ENCODE results near the gene TFAP2C.
"Not testable (repeated sequence)": the region's sequence is repeated elsewhere in the genome, so short reads cannot be mapped to it uniquely, and the experiment has no call there.

The TFAP2C gene

DNA sequence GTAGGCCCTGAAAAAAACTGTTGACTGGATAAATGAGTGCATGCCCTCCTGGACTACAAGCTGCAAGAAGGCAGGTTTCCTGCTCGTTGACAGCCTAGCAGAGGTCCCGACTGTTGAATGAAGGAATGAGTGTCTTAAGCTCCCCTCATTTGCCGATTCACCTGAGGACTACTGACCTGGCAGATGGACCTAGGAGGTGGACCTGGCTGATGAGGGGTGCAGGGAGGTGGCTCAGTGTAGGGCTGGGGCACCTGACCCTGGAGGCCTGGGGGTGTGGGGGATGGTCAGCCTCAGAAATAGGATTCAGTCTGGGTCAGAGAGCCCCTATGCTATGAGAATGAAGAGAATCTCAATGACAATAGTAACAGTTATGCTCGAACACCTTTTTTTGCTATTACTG is 11.6 kb upstream of the TFAP2C start:
- no peak for DNase-seq

DNA sequence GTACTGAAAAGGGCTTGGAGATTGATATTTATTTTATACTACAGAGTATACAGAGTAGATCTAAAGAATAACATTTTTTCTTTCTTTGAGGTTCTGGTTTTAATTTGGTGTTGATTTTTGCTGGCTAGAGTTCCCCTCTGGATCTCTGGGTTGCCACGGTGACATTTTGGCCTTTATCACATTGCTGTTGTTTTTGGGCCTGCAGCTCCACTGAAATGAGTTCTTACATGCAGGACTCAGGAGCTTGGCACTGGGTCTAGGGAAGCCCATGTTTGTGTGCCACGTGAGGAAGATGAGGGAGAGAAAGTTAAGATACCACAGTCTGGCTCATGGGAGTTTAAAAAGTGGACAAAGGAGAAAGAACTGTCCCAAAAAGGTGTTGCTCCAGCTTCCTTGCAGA is 7.4 kb upstream of the TFAP2C start:
- DNase-seq = no peak

DNA sequence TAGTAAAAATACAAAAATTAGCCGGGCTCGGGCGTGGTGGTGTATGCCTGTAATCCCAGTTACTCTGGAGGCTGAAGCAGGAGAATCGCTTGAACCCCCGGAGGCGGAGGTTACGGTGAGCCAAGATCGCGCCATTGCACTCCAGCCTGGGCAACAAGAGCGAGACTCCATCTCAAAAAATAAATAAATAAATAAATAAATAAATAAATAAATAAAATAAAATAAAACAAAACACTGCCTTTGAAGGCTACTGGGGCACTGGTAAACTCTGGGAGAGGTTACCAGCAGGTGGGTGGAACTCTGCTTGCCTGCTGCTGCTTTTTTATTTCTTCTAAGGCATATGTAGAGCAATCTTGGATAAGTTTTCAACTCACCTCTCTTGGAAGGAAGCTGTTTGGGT is 5.2 kb upstream of the TFAP2C start:
- not testable (repeated sequence) for DNase-seq

DNA sequence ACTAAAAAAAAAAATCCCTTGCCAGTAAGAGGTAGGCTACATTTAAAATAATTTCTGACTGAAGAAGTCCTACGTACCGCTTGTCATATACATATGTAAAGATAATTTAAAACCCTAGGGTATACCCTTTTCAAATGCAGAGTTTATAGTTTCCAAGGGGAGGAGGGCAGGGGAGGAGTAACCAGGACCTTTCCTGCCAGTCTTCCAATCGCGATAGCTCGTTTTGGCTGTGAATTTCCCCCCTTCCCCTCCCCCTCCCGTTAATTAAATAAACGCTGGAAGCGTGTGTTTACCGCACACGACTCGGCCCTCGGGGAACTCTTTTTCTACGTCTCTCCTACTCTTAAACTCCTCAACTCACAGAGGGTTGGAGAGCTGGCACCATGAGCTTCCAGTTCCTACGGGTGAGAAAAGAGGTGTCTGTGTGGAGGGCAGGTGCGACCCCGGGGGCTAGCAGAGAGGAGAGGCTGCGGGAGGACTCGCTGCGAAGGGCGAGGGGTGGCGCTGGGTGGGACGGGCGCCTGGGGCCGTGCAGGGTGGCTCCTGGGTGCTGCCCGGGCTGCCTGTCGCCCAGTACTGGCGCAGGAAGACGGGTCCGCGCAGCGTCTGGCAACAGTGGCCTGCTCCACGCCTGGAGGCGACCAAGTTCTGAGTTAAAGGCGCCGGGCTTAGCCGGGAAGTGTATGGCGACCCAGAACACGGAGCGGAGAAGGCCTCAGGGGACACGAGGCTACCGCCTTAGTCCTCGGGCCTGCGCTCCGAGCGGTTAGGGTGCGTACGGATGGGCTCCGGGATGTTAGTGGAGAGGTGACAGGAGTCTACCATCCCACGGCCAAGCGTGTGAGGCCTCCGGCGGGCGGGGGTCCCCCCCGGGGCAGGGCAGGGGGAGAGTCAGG is 4.1 kb upstream of the TFAP2C start:
- peak in 1 of 2 donors; percentile 1 for DNase-seq

DNA sequence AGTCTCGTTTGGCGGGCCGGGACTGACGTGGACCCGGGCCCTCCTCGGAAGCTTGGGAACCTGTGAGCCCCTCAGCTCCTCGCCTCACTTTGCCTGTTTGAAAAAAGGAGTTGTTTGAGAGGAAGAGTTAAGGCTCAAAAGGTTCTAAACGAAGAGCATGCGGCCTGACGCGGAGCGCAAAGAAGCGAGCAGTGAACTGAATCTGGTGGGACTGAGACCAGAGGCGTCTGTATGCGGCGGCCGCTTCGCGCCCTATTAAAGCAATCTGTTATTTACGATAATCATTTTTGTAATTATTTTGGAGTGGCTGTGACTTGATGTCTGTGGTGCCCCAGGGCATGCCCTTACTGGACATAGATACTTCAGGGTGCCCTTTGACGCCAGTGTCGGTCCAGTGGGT is 3.3 kb upstream of the TFAP2C start:
- DNase-seq = no peak

DNA sequence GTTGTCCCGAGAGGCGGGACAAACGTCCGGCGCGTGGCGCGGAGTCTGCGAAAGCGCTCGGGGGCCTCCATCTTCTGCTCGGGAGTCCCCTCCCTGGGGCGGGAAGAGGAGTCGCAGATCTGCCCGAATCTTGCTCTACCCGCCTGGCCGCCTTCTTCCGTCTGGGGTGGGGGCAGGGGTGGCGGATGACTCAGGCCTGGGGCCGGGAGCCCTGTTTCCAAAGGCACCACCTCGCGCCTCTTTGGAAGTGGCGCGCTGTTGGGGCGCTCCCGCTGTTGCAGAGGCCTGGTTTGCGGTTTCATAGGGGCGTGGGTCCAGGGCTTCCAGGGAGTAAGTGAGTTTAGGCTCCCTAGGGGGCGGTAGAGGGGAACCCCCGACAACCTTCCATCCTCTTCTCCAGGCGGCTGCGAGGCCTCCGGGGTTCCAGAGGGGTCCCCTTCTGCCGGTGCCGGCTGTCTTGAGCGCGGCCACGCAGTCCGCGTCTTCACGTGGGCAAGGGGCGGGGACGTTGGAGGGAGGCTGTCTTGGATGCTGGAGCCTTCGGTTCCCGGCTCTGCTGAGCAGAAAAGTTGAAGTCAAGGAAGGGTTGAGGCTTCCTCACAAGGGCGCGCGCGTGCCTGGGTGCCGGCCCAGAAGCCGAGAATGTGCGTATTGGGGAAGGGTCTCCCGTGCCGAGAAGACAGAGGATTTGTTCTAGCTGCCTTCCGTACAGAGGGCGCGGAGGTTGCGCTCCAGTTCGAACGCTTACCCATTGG is 2.6 kb upstream of the TFAP2C start:
- peak in 1 of 2 donors; percentile 23 for DNase-seq

DNA sequence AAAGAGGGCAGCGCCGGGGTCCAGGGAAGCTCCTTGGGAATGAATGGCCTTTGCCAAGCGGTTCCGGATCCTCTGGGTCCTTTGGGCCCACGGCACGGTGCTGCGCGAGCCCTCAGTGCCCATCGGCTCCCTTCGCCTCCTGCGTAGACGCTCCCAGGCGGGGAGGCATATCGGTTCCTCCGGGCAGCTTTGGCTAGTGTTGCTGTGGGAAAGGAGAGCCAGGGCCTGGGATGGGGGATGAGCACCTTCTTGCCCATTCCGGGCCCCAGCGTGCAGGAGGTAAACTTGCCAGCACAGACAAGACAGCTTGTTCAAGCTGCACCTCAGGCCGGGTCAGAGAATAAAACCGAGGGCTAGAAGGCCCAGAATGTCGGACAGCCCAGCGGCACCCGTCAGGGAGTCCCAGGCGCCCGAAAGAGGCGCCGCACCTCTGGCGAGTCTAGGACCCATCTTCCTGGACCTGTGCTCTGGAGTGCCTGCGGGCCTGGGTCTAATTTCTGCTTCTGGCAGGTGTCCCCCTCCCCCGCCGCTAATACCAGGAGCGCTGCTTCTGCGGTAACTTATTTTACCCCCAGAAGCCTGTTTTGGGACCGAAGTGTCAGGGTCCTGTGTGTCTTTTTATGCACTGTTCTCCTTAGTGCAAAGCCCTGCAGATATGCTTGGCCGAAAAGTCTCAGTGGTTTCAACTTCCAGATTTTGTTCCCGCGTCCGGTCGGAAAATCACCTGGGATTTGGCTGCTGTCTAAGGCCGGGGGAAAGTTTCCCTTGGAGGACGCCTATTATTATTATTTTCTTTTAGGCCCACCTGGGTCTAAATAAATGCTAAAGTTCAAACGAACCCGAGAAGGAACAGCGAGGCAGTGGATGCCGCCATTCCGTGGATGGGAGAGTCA is 1.7 kb upstream of the TFAP2C start:
- DNase-seq = peak in 1 of 2 donors; percentile 2

DNA sequence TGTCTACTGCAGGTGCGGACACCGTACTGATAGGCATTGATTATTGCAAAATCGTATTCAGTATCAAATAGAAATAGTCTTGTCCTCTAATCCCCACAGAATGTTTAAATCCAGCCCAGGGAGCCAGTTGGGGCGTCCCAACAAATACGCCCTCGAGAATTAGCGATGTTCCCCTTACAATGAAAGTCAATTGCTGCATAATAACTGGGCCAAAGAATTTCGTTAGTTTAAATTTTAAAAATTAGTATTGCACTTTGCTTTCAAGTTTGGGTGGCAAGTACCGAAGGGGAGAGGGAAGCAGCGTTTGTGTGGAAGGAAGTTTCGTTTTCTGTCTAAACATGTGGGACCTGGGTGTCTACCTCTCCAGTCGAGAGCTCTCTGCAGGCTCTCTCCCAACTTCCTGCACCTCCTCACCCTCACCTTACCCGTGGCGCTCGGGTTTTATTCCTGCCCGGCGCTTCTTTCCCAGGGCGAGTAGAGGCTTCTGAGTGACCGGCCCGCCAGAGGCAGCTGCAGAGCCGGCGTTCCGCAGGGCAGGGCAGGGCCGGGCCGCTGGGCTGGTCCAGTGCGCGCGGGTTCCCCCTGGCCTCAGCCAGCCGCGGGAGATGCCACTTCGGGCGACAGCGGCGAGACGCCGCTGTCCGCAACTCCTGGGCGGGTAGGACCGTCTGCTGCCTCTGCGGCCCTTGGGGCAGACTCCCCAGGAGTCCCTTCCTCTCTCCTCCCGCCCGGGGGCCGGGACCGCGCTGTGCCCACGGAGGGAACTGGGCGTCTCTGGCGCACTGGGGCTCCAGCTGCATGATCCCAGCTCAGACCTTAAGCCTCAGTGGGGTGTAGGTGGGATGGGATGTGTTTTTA is 862 bp upstream of the TFAP2C start:
- DNase-seq = peak in 1 of 2 donors; percentile 8

DNA sequence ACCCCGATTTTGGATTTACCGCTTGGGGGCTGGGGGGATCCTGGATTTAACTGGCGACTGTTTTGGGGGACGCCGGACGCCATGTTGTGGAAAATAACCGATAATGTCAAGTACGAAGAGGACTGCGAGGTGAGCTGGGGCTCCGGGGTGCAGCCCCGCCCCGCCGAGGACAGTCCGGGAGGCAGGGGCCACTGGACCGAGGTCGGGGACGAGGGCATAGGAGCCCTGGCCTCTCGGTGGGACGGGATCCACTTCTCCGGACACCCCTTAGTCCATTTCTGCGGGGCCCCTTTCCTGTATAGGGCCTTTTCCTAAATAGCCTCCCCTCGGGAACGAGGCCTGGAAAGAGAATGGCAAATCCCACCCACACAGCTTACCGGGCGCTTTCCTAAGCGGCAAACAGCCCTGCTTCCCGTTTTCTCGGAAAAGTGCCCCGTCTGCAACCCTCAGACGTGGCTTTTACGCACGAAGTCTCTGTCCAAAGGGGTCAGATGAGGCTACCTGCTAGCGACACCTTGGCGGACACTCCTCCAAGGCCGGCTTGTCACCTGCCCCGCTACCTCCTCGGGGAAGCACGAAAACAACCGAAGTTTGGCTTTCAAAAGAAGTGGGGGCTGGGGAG is 469 bp downstream of the TFAP2C start:
- no peak for DNase-seq

DNA sequence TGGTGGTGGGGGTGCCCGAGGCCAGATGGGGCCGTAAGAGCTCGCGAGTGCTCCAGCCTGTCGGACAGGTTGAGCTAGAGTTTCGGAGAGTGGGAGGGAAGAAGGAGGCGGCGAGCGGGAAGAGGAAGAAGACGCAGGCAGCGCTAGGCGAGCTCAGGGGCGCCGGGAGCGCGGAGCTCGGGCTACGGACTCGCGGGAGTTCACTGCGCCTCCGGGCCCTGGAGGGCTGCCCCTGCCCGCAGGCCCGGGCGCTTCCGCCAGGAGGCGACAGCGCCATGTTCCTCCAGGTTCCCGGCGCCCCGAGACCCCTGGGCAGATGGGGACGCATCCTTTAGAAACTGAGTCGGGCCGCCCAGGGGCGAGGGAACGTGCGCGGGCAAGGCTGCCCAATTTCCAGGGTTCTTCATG is 984 bp downstream of the TFAP2C start:
- peak in 1 of 2 donors; percentile 35 for DNase-seq

DNA sequence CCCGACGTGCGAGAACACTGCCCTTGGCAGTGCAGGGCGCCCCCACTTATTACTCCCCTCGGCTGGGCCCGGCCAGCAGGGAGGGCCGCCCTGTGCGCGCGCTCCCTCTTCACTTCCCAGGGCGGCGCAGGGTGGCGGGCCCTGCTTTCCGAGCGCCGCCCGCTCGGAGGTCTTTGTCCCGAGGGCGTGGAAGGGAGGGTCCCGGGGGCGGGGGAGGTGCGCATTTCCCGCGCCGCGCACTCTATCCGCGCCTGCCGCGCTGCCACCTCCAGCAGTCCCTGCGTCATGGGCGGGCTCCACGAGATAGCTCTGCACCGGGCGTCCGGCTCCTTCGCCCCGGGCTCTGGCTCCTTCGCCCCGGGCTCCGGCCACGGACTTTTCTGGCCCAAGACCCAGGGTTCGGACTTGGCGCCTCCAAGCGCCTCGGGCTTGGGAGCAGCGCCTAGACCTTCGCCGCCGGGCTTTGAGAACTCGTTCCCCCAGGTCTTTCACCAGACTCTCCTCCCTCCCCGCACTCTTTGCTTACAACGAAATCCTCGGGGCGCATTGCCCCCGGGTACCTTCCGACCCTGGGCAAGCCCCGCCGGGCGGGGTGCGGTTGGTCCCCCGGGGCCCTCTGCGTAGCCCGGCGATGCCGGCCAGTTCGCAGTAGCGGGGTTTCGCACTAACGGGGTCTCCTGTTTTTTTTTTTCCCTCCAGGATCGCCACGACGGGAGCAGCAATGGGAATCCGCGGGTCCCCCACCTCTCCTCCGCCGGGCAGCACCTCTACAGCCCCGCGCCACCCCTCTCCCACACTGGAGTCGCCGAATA is 1.6 kb downstream of the TFAP2C start:
- no peak for DNase-seq

DNA sequence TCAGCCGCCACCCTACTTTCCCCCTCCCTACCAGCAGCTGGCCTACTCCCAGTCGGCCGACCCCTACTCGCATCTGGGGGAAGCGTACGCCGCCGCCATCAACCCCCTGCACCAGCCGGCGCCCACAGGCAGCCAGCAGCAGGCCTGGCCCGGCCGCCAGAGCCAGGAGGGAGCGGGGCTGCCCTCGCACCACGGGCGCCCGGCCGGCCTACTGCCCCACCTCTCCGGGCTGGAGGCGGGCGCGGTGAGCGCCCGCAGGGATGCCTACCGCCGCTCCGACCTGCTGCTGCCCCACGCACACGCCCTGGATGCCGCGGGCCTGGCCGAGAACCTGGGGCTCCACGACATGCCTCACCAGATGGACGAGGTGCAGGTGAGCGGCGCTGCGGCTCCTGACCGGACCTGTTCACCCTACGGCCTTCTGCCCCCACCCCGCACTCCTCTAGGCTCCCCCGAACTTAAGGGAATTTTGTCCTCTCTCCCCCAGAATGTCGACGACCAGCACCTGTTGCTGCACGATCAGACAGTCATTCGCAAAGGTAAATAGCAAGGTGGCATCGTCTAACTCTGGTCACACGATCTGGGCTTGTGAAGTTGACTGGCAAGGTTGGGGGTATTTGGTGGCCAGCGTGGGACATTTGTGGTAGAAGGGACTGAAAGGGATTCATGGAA is 2.3 kb downstream of the TFAP2C start:
- no peak for DNase-seq

DNA sequence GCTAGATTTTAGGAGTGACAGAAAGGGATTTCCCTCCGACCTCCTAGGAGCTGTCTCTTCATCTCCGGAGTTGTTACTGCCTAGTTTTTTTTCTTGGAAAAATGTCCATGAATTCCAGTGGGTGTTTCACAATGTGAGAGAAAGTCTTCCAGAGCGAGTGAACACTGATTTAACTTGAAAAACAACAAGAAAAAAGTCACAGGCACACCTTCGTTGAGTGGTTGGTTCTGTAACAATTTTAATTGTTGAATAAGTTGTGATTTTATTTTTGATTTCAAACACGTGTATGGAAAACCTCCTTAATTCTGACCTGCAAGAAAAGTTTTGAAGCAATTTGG is 2.9 kb downstream of the TFAP2C start:
- no peak for DNase-seq

DNA sequence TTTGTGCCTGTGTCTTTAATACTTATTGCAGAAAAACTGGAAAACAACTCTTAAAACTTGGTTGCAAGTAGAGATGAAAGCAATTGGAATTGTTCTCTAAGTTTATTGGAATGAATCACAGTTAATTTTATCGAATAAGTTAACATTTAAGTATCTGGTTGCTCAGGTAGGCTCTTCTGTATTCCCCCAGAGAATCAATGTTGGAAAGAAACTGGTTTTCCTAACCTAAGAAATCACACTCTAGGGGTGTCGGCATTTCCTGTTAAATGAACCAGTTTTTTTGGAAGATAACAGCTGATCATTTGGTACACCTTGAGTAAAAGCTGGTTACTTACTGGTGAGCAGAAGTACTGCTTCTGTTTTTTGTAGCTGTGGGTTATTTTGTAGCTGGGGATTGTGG is 5.2 kb downstream of the TFAP2C start:
- no peak for DNase-seq

DNA sequence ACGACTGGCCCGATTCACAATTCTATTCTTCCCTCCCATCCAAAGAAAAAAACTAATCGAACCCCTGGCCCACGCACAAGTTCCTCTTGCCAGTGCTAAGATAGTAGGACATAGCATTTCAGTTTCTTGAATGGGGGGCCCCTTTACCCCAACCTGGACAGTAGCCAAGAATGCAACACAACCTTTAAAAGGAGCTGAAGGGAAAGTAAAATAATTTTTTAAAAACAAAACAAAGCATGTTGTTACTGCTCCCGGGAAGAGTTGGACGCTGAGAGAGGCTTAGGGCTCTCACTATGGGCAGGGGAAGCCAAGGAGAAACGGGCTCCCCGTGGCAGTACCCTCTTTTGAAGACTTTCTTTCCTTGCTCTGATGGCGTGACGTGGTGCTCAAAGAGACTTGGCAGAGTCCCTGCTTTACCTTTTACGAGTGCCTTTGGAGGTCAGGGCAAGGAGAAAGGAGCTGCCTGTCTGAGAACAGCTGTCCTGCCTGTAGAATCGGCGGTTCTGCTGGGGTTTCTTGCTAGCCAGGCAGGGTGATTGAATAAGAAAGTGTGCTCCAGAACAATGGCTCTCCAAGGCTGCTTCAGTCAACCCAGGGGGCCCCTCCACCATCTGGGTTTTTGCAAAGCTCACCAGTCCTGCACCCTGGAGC is 5.8 kb downstream of the TFAP2C start:
- no peak for DNase-seq

DNA sequence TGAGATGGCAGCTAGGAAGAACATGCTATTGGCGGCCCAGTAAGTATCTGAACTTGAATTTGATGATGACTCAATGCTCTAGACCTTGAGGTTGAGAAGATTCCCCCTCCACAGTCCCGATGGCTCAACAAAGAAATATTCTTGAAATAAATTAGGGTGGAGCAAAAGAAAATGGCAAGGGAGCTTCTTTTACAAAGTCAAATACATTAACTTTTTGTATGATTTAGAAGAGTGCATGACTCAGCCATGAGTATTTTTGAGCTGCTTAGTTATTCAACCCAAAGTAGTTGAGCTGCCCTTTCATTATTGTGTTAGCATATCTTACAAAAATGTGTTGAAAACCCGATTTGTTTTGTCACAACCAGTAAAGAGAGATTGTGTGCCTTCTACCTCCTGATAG is 7.6 kb downstream of the TFAP2C start:
- DNase-seq = no peak

DNA sequence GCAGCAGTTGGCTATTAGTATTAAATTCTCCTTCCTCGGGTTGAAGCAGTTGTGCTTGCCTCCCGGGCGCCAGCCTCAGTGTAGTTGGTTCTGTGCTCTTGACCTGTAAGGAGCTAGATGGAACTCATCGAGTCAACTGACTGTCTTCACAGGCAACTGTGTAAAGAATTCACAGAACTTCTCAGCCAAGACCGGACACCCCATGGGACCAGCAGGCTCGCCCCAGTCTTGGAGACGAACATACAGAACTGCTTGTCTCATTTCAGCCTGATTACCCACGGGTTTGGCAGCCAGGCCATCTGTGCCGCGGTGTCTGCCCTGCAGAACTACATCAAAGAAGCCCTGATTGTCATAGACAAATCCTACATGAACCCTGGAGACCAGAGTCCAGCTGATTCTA is 8.5 kb downstream of the TFAP2C start:
- no peak for DNase-seq

DNA sequence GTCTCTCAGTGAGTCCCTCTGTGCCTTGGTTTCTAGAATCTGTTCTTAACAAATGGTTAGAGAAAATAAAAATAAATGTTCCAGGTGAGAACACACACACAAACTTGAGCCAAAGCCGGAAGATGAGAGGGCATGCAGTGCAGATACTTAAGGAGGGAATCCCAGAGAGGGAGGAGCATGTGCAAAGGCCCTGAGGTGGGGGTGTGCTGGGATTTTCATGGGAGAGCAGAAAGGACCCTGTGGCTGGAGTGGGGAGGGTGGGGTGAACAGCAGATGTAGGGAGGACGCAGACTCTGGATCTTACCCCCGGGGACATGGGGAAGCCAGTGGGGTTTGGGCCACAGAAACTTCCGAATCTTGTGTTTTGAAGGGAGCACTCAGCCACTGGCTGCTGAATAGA is 17.5 kb downstream of the TFAP2C start:
- no peak for DNase-seq

DNA sequence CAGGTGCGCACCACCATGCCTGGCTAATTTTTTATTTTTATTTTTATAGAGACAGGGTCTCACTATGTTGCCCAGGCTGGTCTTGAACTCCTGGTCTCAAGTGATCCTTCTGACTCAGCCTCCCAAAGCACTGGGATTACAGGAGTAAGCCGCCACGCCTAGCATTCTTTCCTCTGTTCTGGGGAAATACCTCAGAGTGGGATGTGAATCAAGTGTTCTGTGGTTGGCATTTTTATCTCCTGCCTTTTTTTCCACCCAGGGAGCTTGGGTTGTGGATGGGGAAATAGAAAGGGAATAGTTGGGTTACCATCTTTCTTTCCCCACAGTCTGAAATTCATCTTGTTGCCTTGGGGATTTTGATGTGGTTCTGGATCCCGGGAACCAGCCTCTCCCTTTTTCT is 24.1 kb downstream of the TFAP2C start:
- DNase-seq = no peak

DNA sequence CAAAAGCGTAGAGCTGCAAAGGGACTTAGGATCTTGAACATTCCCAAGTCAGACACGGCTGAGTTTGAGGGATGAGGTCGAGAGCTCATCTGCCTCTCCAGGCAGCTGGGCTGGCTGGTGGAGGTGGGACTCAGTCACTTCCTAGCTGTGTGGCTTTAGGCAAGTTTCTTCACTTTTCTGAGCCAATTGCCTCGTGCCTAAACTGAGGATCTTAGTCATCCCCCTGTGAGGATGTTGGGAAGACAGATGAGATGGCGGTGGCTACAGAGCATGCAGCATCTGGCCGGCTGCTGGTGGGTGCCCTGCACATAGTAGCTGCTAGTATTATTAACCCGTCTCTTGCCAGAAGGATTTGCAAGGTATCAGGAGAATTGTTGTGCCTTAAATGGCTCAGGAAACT is 27.5 kb downstream of the TFAP2C start:
- no peak for DNase-seq

Data from stimulated activated CD4-positive, alpha-beta T cell treated with anti-CD3 and anti-CD28 coated beads, Interleukin-2, amount 100 ng/mL, for 24 hours (primary cell).